Skeletal muscle satellite cell (primary cell): ENCODE data around the gene RHBDD3.
"Not testable (repeated sequence)": the region's sequence is repeated elsewhere in the genome, so short reads cannot be mapped to it uniquely, and the experiment has no call there.

Experiments used
- H3K27me3 ChIP-seq: 2 replicates; pipeline ENCODE4 v1.7.0; 2013; ENCODE audit warnings: low read length; ENCODE audit not compliant: control insufficient read depth, insufficient read depth
- H3K36me3 ChIP-seq: 2 replicates; pipeline ENCODE4 v1.7.0; 2013; ENCODE audit warnings: mild to moderate bottlenecking, control low read depth, low read length; ENCODE audit not compliant: insufficient read depth
- H3K4me1 ChIP-seq: 2 replicates; pipeline ENCODE4 v1.7.0; 2013; ENCODE audit warnings: low read length; ENCODE audit not compliant: control insufficient read depth, insufficient read depth
- H3K4me2 ChIP-seq: 2 replicates; pipeline ENCODE4 v1.7.0; 2013; ENCODE audit warnings: mild to moderate bottlenecking, low read length
- H3K4me3 ChIP-seq: 2 replicates; pipeline ENCODE4 v1.7.0; 2013; ENCODE audit warnings: low read length
- H3K9ac ChIP-seq: 2 replicates; pipeline ENCODE4 v1.7.0; 2013; ENCODE audit warnings: mild to moderate bottlenecking, low read depth, low read length, moderate library complexity
- H3K9me3 ChIP-seq: replicated peaks from 2 replicates; pipeline ENCODE4 v1.7.0; 2013; ENCODE audit warnings: mild to moderate bottlenecking, control low read depth, low read length

RHBDD3 gene

DNA sequence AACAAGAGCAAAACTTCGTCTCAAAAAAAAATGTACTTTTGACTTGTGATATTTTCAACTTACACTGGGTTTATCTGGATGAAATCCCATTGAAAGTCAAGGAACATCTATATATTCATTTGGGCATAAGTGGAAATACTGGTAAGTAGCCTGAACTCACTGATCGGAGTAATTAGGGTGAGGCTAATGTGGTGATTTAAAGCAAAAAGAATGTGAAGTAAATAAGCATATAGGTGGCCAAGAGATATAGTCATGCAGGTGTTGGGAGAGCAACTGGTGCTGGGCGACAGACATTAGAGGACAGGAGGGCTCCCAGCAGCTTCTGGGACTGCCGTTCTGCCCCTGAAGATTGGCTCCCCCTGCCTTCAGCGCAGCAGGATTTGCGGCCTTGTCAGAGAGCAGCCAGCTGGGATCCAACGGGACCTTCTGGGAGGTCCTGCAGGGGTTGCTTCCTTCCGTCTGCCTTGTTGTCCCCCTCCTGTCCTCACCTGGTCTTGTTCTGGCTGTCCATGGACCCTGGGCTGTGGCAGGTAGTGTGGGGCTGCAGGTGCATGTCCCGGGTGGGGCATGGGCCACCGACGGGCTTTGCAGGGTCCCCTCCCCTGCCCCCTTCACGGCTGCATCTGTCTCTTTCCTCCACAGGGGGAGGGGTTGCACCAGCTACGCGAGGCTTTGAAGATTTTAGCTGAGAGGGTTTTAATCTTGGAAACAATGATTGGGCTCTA is 14.1 kb downstream of the RHBDD3 start:
- Histone ChIP-seq H3K4me2 (no peak overlapping the region), H3K9ac (no peak overlapping the region), H3K36me3 (no peaks in the 10 kb centered on the region), H3K27me3 (peaks cover 6% of the 10 kb centered on the region), H3K4me1 (no peaks in the 10 kb centered on the region), H3K9me3 (no peaks in the 10 kb centered on the region), H3K4me3 (no peak overlapping the region)

- Histone ChIP-seq H3K9me3 (no peaks in the 10 kb centered on the region), H3K27me3 (peaks cover 6% of the 10 kb centered on the region), H3K36me3 (no peaks in the 10 kb centered on the region), H3K4me3 (no peak overlapping the region), H3K9ac (no peak overlapping the region), H3K4me1 (no peaks in the 10 kb centered on the region), H3K4me2 (no peak overlapping the region)
These were observed 15.5 kb downstream of the RHBDD3 start for GRCh38 chr22:29251981-29252911.

GRCh38 chr22:29251265-29251664 is 16.5 kb downstream of the RHBDD3 start:
- Histone ChIP-seq H3K4me3 (no peak overlapping the region), H3K36me3 (no peaks in the 10 kb centered on the region), H3K9ac (no peak overlapping the region), H3K9me3 (no peaks in the 10 kb centered on the region), H3K27me3 (peaks cover 6% of the 10 kb centered on the region), H3K4me1 (no peaks in the 10 kb centered on the region), H3K4me2 (no peak overlapping the region)

- H3K4me3 ChIP-seq, H3K4me1 ChIP-seq, H3K36me3 ChIP-seq, H3K4me2 ChIP-seq, H3K9ac ChIP-seq, H3K9me3 ChIP-seq: not testable (repeated sequence)
- peaks cover 15% of the 10 kb centered on the region for H3K27me3 ChIP-seq
These were observed 19.9 kb downstream of the RHBDD3 start for GRCh38 chr22:29247891-29248290.

GRCh38 chr22:29245626-29246385 is 22.0 kb downstream of the RHBDD3 start:
- peaks cover 4% of the 10 kb centered on the region for H3K9me3 ChIP-seq
- H3K4me1 ChIP-seq = no peaks in the 10 kb centered on the region
- H3K36me3 ChIP-seq = no peaks in the 10 kb centered on the region
- no peak overlapping the region for H3K4me2 ChIP-seq
- no peak overlapping the region for H3K4me3 ChIP-seq
- H3K27me3 ChIP-seq = peaks cover 15% of the 10 kb centered on the region
- no peak overlapping the region for H3K9ac ChIP-seq

DNA sequence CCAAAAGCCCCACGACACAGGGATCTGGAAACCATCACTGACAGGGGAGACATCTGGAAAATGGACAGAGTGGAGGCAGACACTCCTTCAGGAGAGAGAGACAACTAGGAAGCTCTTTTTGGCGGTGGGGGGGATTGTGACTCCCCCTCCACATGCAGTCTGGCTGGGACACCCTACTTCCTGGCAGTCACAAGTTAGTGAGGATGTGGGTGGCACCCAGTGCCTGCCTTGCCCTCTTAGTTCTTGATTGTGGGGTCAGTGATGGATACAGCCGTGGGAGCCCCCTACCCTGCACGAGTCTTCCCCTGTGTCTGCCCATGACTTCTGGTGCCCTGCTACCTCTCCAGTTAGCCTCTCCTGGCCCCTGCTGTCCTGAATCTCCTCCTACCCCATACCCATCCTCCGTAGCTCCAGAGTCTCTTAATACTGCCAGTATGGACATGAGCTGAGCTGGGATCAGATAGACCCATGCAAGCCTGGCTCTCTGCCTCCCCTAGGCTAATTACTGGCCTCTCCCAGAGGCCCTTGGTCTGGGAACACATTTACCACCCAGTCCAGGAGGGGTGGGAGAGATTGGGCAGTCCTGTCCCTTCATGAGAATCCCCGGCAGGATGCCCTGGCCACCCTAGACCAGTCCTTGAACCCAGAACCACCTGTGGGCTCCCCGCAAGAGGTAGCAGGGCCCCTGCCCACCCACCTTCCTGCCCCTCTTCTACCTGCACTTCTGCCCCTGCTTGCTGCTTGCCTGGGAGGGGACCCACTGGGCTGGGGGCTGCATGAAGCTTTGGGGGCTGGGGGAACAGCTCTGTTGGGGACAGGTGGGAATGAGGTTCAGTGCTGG is 22.8 kb downstream of the RHBDD3 start:
- no peaks in the 10 kb centered on the region for H3K4me1 ChIP-seq
- H3K27me3 ChIP-seq = peaks cover 15% of the 10 kb centered on the region
- H3K4me3 ChIP-seq = no peak overlapping the region

GRCh38 chr22:29243874-29244446 is 23.8 kb downstream of the RHBDD3 start:
- Histone ChIP-seq H3K27me3 (peaks cover 15% of the 10 kb centered on the region), H3K36me3 (no peaks in the 10 kb centered on the region), H3K4me3 (no peak overlapping the region), H3K9me3 (peaks cover 4% of the 10 kb centered on the region), H3K4me2 (no peak overlapping the region), H3K9ac (no peak overlapping the region), H3K4me1 (no peaks in the 10 kb centered on the region)

More for the DNA sequence above, 22.8 kb downstream of the RHBDD3 start:
- no peak overlapping the region for H3K4me2 ChIP-seq
- H3K36me3 ChIP-seq = no peaks in the 10 kb centered on the region
- no peak overlapping the region for H3K9ac ChIP-seq
- H3K9me3 ChIP-seq = peaks cover 4% of the 10 kb centered on the region

DNA sequence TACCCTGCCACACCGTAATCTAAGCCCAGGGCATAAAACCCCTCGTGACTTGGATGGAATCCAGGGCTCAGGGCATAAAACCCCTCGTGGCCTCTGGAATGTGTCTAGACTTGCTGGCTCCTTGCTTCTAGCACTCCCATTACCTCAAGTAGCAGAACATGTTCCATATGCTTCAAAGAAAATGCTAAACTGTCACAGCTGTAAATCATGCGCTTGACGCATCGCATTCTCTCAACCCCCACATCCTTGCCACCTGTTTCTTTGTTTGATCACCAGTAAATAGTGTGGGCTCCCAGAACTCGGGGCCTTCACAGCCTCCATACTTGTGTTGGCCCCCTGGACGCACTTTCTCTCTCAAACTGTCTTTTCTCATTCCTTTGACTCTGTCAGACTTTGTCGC is 27.3 kb downstream of the RHBDD3 start:
- H3K27me3 ChIP-seq = peaks cover 15% of the 10 kb centered on the region
- H3K4me1 ChIP-seq, H3K9ac ChIP-seq, H3K4me2 ChIP-seq, H3K9me3 ChIP-seq, H3K36me3 ChIP-seq, H3K4me3 ChIP-seq: not testable (repeated sequence)

- H3K4me3 ChIP-seq = no peak overlapping the region
- no peak overlapping the region for H3K9ac ChIP-seq
- no peak overlapping the region for H3K4me2 ChIP-seq
- H3K36me3 ChIP-seq = no peaks in the 10 kb centered on the region
- H3K9me3 ChIP-seq = peaks cover 4% of the 10 kb centered on the region
- no peaks in the 10 kb centered on the region for H3K4me1 ChIP-seq
- H3K27me3 ChIP-seq = peaks cover 4% of the 10 kb centered on the region
These were observed 34.4 kb downstream of the RHBDD3 start for GRCh38 chr22:29233277-29233877.
